Prostate gland (tissue), 2 donors: Measurements from ENCODE around the gene ADARB2. TPM values are rescaled to one million over a fixed set of nuclear protein-coding genes. Genes with fewer than 3 reads are reported as not detected.

Experiments
- DNase-seq: peaks from one replicate; pipeline ENCODE4 v3.0.0-alpha.2; 2019; ENCODE audit warnings: low spot score
- H3K27ac ChIP-seq, 2 donors: fragments of 200-600 bp; sonication (generic); 2 replicates each; pipeline ENCODE4 v1.5.1; 2017 to 2019
- H3K27me3 ChIP-seq: fragments of 200-600 bp; sonication (generic); replicated peaks from 2 replicates; pipeline ENCODE4 v1.5.1; 2019; ENCODE audit not compliant: insufficient read depth
- H3K36me3 ChIP-seq, 2 donors: fragments of 200-600 bp; sonication (generic); 1 replicate in 1 of 2; 2 replicates in 1 of 2; pipeline versions ENCODE4 v1.5.1 to v1.8.1; 2017 to 2019
- H3K4me1 ChIP-seq: fragments of 200-600 bp; sonication (generic); replicated peaks from 2 replicates; pipeline ENCODE4 v1.5.1; 2019
- H3K4me3 ChIP-seq, 2 donors: fragments of 200-600 bp; sonication (generic); 2 replicates each; pipeline ENCODE4 v1.5.1; 2017 to 2019
- H3K9me3 ChIP-seq: fragments of 200-600 bp; sonication (generic); 2 replicates; pipeline ENCODE4 v1.5.1; 2017
- CTCF ChIP-seq, 4 experiments: fragments of 200-600 bp in 2 of 4; fragments of 450-650 bp in 2 of 4; sonication (generic) in 2 of 4; IDR thresholded peaks; 1 replicate in 3 of 4; 2 replicates in 1 of 4; pipeline ENCODE4 v1.5.1; 2016 to 2019; ENCODE audit warnings: antibody characterized with exemption in 4 of 4, mild to moderate bottlenecking in 2 of 4, moderate library complexity in 2 of 4
- POLR2A ChIP-seq: fragments of 450-650 bp; IDR thresholded peaks from one replicate; pipeline ENCODE4 v1.6.1; 2016; ENCODE audit warnings: antibody characterized with exemption, mild to moderate bottlenecking
- POLR2AphosphoS5 ChIP-seq: sonication (generic); formaldehyde crosslinking; IDR thresholded peaks from one replicate; pipeline ENCODE4 v1.6.1; 2017; ENCODE audit warnings: antibody characterized with exemption
- WGBS: methylation state at CpG from one replicate; pipeline ENCODE4 v1.1.5; 2018; 5-methylcytosine and 5-hydroxymethylcytosine counted together
- intact Hi-C: fragments of 100-400 bp; cut with DNase I; formaldehyde crosslinking; loops from one replicate; pipeline ENCODE4 v1.14.2; 2022
- total RNA-seq, 2 donors: library from RNA; depleted of rRNA; stranded (reverse); fragments of >200 nt; gene quantifications; one replicate each; pipeline ENCODE4 v1.1.0, GENCODE V29; 2016

ADARB2 gene
- total RNA-seq, 2 donors from 2014 or later, result 0.36 to 10.5 TPM

GRCh38 chr10:1173091-1173490, 564.2 kb downstream of the ADARB2 start:
- TF ChIP-seq POLR2AphosphoS5, result no peak
- 93% methylated on average over 26 of the region's 27 CpGs for WGBS
- DNase-seq, result no peak
- Histone ChIP-seq H3K4me1 (no peaks in the 10 kb centered on the region), H3K27ac (no peak overlapping the region), H3K9me3 (no peaks in the 10 kb centered on the region), H3K27me3 (no peaks in the 10 kb centered on the region), H3K36me3 (no peaks in the 10 kb centered on the region), H3K4me3 (no peak overlapping the region)
- intact Hi-C loops, result no loop called here

GRCh38 chr10:1172256-1172984, 564.9 kb downstream of the ADARB2 start:
- H3K27ac ChIP-seq, result no peak overlapping the region
- no peak for TF ChIP-seq CTCF (IDR thresholded peaks at IDR 0.05)
- no peak for TF ChIP-seq POLR2A
- TF ChIP-seq POLR2AphosphoS5, result no peak
- intact Hi-C loops, result no loop called here
- H3K4me3 ChIP-seq, result no peak overlapping the region
- H3K36me3 ChIP-seq, result no peaks in the 10 kb centered on the region
- H3K9me3 ChIP-seq, result no peaks in the 10 kb centered on the region
- 86% methylated on average over 15 of the region's 15 CpGs for WGBS
- H3K4me1 ChIP-seq, result no peaks in the 10 kb centered on the region
- H3K27me3 ChIP-seq, result no peaks in the 10 kb centered on the region
- no peak for DNase-seq

- no peaks in the 10 kb centered on the region for H3K9me3 ChIP-seq
- H3K36me3 ChIP-seq, result no peaks in the 10 kb centered on the region
- no peak for TF ChIP-seq CTCF (IDR thresholded peaks at IDR 0.05)
- TF ChIP-seq POLR2A, result no peak
- TF ChIP-seq POLR2AphosphoS5, result no peak
- no peak overlapping the region for H3K4me3 ChIP-seq
- no peaks in the 10 kb centered on the region for H3K27me3 ChIP-seq
- H3K27ac ChIP-seq, result no peak overlapping the region
- WGBS, result 87% methylated on average over 9 of the region's 9 CpGs
- DNase-seq, result no peak
- intact Hi-C loops, result no loop called here
- no peaks in the 10 kb centered on the region for H3K4me1 ChIP-seq
Measured at GRCh38 chr10:1171586-1171985, 565.7 kb downstream of the ADARB2 start.

- 96% methylated on average over 4 of the region's 4 CpGs for WGBS
- no peaks in the 10 kb centered on the region for H3K27me3 ChIP-seq
- H3K4me1 ChIP-seq, result no peaks in the 10 kb centered on the region
- no peak overlapping the region for H3K27ac ChIP-seq
- intact Hi-C loops, result no loop called here
- no peak overlapping the region for H3K4me3 ChIP-seq
- H3K36me3 ChIP-seq, result no peaks in the 10 kb centered on the region
- no peak for DNase-seq
- no peaks in the 10 kb centered on the region for H3K9me3 ChIP-seq
- TF ChIP-seq POLR2AphosphoS5 (no peak), CTCF (IDR thresholded peaks at IDR 0.05) (no peak), POLR2A (no peak)
Measured at GRCh38 chr10:1171182-1171581, 566.1 kb downstream of the ADARB2 start.

GRCh38 chr10:1170867-1171180, 566.5 kb downstream of the ADARB2 start:
- WGBS, result 91% methylated on average over 13 of the region's 13 CpGs
- H3K36me3 ChIP-seq, result no peaks in the 10 kb centered on the region
- H3K27ac ChIP-seq, result no peak overlapping the region
- intact Hi-C loops, result no loop called here
- H3K9me3 ChIP-seq, result no peaks in the 10 kb centered on the region
- TF ChIP-seq POLR2AphosphoS5 (no peak), POLR2A (no peak), CTCF (IDR thresholded peaks at IDR 0.05) (no peak)
- no peak for DNase-seq
- no peaks in the 10 kb centered on the region for H3K4me1 ChIP-seq
- no peaks in the 10 kb centered on the region for H3K27me3 ChIP-seq
- H3K4me3 ChIP-seq, result no peak overlapping the region
